GM12875 (cell line): Measurements from ENCODE around the gene SIRT6.

Experiments used
- H3K4me3 ChIP-seq: one replicate; pipeline ENCODE4 v1.5.1; 2011; ENCODE audit warnings: low read depth, low read length, control low read depth
- CTCF ChIP-seq: IDR thresholded peaks from 2 replicates; pipeline ENCODE4 v1.5.1; 2011; ENCODE audit warnings: low read depth, mild to moderate bottlenecking, control low read depth, inconsistent platforms, low read length, moderate library complexity, borderline replicate concordance; ENCODE audit not compliant: insufficient read depth

Gene SIRT6

DNA sequence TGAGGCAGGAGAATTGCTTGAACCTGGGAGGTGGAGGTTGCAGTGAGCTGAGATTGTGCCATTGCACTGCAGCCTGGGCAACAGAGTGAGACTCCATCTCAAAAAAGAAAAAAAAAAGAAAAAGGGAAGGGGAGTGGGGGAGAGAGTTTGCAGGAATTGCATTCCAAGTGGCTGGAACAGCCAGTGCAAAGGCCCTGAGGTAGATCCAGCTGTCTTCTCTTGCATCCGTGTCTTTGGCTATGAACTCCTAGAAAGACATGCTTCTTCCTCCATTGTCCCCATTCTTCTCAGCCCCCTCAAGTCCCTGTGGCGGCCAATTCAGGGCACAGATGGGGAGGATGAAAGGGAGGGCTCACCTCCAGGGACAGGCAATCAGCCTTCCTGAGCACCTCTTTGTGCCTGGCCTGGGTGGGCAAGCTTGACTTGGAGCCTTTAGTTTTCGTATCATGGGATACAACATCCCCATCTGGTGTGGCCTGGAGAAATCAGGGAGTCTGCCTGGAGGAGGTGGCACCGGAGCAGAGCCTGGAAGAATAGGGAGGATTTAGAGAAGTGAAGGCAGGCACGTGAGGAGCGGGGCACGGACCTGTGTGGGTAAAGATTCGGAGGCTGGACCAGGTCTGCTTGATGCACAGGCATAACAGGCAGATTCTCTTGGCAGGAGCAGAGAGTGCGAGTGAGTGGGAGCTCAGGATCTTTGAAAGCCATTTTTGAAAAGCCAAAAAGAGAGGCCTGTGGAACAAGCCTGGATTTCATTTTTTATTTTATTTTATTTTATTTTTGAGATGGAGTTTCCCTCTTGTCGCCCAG lies 5.2 kb upstream of the SIRT6 start:
- no peak overlapping the region for H3K4me3 ChIP-seq
- TF ChIP-seq CTCF = no peak

- H3K4me3 ChIP-seq = no peak overlapping the region
- peak; percentile 93 for TF ChIP-seq CTCF
Observed at GRCh38 chr19:4186087-4186993, 4.0 kb upstream of the SIRT6 start.

- H3K4me3 ChIP-seq = no peak overlapping the region
- no peak for TF ChIP-seq CTCF
Observed at GRCh38 chr19:4185413-4186086, 3.2 kb upstream of the SIRT6 start.

- no peak overlapping the region for H3K4me3 ChIP-seq
- TF ChIP-seq CTCF = no peak
Observed at GRCh38 chr19:4184718-4185352, 2.5 kb upstream of the SIRT6 start.

DNA sequence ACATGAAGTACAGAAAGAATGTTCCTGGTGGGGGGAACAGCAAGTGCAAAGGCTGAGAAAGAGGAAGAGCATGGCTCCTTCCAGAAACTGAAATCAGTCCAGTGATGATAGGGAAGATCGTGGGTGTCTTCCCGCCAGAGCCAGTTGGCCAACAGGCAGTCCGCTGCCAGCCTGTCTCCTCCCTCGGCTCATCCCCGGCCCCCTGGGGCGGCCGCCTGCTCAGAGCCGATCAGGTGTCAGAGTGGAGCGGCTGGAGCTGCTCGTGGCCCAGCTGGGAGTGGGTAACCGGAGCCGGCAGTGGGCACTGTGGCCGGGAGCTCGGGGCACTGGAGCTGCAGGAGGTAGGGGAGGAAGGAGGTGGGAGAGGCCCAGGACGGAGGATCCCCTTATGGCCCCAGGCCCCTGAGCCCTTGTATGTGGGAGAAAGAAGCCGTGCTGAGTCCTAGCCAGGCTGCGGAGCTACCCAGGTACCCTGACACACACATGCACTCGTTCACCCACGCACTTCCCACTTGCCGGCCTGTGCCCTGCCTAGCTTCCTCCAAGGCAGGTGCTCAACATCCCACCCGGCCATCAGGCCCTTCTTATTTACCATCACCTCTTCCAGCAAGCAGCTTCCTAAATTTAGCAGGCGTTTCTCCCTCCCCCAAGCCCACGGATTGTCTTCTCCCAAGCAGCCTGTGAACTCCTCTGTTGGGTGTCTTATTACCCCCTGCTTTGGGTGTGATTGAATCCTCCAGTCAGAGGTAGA lies 1.8 kb upstream of the SIRT6 start:
- TF ChIP-seq CTCF = no peak
- no peak overlapping the region for H3K4me3 ChIP-seq

GRCh38 chr19:4181053-4181508 lies 1.3 kb downstream of the SIRT6 start:
- no peak for TF ChIP-seq CTCF
- no peak overlapping the region for H3K4me3 ChIP-seq
